ENCODE data around the gene BAIAP2L1. TPM values are rescaled to one million over a fixed set of nuclear protein-coding genes. Genes with fewer than 3 reads are reported as not detected.
A peak's percentile ranks its signal among the peaks of the same experiment; 100 is the strongest.

The BAIAP2L1 gene
- total RNA-seq, 4 donors from 2014 or later, result 16.5 to 29.3 (median 20.5) TPM

GRCh38 chr7:98335411-98335977 is 65.4 kb downstream of the BAIAP2L1 start:
- Histone ChIP-seq H3K4me1 (no peaks in the 10 kb centered on the region), H3K27ac (no peak overlapping the region), H3K27me3 (no peaks in the 10 kb centered on the region), H3K9me3 (no peaks in the 10 kb centered on the region), H3K36me3 (peaks cover 0 to 7% (median 0%) of the 10 kb centered on the region in 3 donors), H3K4me3 (no peak overlapping the region)
- WGBS, 2 donors, result 90 to 94% methylated on average over 8 of the region's 8 CpGs
- TF ChIP-seq CTCF (IDR thresholded peaks at IDR 0.05) (no peak), POLR2A (IDR thresholded peaks at IDR 0.05) (no peak)
- DNase-seq, result no peak
- intact Hi-C loops (cut with DNase I), result no loop called here

- Histone ChIP-seq H3K4me3 (no peak overlapping the region), H3K9me3 (no peaks in the 10 kb centered on the region), H3K27ac (no peak overlapping the region), H3K36me3 (no peaks in the 10 kb centered on the region), H3K4me1 (no peaks in the 10 kb centered on the region), H3K27me3 (no peaks in the 10 kb centered on the region)
- no peak for TF ChIP-seq CTCF (IDR thresholded peaks at IDR 0.05)
- no peak for TF ChIP-seq POLR2A (IDR thresholded peaks at IDR 0.05)
- intact Hi-C loops (cut with DNase I), result no loop called here
- 53 to 65% methylated on average over 1 of the region's 1 CpG for WGBS, 2 donors
- no peak for DNase-seq
Observed at GRCh38 chr7:98334081-98334480, 66.8 kb downstream of the BAIAP2L1 start.

GRCh38 chr7:98330926-98331529 is 69.9 kb downstream of the BAIAP2L1 start:
- Histone ChIP-seq H3K9me3 (no peaks in the 10 kb centered on the region), H3K27ac (no peak overlapping the region), H3K4me1 (no peaks in the 10 kb centered on the region), H3K36me3 (no peaks in the 10 kb centered on the region), H3K27me3 (no peaks in the 10 kb centered on the region), H3K4me3 (no peak overlapping the region)
- TF ChIP-seq POLR2A (IDR thresholded peaks at IDR 0.05) (no peak), CTCF (IDR thresholded peaks at IDR 0.05) (no peak)
- WGBS, 2 donors, result 92 to 94% methylated on average over 5 of the region's 5 CpGs
- no peak for DNase-seq
- intact Hi-C loops (cut with DNase I), result no loop called here

- intact Hi-C loops (cut with DNase I), result no loop called here
- no peak overlapping the region for H3K4me3 ChIP-seq
- no peaks in the 10 kb centered on the region for H3K36me3 ChIP-seq
- H3K27me3 ChIP-seq, result peaks cover 0 to 3% (median 0%) of the 10 kb centered on the region in 4 donors
- 72 to 76% methylated on average over 9 of the region's 9 CpGs for WGBS, 2 donors
- H3K4me1 ChIP-seq, result no peaks in the 10 kb centered on the region
- TF ChIP-seq CTCF (IDR thresholded peaks at IDR 0.05), result no peak
- no peak for TF ChIP-seq POLR2A (IDR thresholded peaks at IDR 0.05)
- DNase-seq, result no peak
- no peak overlapping the region for H3K27ac ChIP-seq
- H3K9me3 ChIP-seq, result no peaks in the 10 kb centered on the region
Observed at GRCh38 chr7:98329791-98330373, 71.0 kb downstream of the BAIAP2L1 start.

- Histone ChIP-seq H3K27me3 (peaks cover 0 to 3% (median 0%) of the 10 kb centered on the region in 4 donors), H3K4me1 (no peaks in the 10 kb centered on the region), H3K9me3 (no peaks in the 10 kb centered on the region), H3K4me3 (no peak overlapping the region), H3K27ac (peak overlapping the region in 1 of 4 donors; percentile 42), H3K36me3 (no peaks in the 10 kb centered on the region)
- WGBS, 2 donors, result 63 to 78% methylated on average over 11 to 13 of the region's 14 CpGs
- intact Hi-C loops (cut with DNase I), result no loop called here
- TF ChIP-seq POLR2A (IDR thresholded peaks at IDR 0.05) (no peak), CTCF (IDR thresholded peaks at IDR 0.05) (no peak)
- DNase-seq, result no peak
Observed at GRCh38 chr7:98329100-98329790, 71.6 kb downstream of the BAIAP2L1 start.

Measured in esophagus squamous epithelium (tissue), 5 donors.